ENCODE measurements around the gene BACE2.

DNA sequence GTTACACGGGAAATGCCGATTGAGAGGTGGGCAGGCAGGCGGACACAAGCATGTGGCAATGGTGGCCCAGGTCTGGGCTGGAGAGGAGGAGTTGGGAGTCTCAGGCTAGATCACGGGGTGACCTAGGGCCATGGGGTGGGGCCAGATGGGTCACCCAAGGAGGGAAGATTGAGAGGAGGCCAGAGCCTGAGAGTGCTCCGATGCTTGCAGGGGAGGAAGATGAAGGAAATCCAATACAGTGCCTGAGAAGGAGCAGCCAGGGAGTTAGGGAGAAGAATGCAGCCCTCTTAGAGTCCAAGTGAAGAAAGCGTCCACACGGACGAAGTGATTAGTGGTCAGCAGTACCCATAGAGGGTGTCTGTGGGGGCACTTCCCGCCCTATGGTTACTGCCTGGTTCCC is 87.2 kb downstream of the BACE2 start:
- TF ChIP-seq, protein P1, sequence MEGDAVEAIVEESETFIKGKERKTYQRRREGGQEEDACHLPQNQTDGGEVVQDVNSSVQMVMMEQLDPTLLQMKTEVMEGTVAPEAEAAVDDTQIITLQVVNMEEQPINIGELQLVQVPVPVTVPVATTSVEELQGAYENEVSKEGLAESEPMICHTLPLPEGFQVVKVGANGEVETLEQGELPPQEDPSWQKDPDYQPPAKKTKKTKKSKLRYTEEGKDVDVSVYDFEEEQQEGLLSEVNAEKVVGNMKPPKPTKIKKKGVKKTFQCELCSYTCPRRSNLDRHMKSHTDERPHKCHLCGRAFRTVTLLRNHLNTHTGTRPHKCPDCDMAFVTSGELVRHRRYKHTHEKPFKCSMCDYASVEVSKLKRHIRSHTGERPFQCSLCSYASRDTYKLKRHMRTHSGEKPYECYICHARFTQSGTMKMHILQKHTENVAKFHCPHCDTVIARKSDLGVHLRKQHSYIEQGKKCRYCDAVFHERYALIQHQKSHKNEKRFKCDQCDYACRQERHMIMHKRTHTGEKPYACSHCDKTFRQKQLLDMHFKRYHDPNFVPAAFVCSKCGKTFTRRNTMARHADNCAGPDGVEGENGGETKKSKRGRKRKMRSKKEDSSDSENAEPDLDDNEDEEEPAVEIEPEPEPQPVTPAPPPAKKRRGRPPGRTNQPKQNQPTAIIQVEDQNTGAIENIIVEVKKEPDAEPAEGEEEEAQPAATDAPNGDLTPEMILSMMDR (IDR thresholded peaks at IDR 0.05; ENCODE audit: low read depth, low read length, missing input control): no peak
- TF ChIP-seq RAD21 (IDR thresholded peaks at IDR 0.05): no peak
- no peak for TF ChIP-seq TAF1 (conservative IDR thresholded peaks at IDR 0.05)
- TF ChIP-seq HNF4G (IDR thresholded peaks at IDR 0.05): no peak
- TF ChIP-seq, protein P2, sequence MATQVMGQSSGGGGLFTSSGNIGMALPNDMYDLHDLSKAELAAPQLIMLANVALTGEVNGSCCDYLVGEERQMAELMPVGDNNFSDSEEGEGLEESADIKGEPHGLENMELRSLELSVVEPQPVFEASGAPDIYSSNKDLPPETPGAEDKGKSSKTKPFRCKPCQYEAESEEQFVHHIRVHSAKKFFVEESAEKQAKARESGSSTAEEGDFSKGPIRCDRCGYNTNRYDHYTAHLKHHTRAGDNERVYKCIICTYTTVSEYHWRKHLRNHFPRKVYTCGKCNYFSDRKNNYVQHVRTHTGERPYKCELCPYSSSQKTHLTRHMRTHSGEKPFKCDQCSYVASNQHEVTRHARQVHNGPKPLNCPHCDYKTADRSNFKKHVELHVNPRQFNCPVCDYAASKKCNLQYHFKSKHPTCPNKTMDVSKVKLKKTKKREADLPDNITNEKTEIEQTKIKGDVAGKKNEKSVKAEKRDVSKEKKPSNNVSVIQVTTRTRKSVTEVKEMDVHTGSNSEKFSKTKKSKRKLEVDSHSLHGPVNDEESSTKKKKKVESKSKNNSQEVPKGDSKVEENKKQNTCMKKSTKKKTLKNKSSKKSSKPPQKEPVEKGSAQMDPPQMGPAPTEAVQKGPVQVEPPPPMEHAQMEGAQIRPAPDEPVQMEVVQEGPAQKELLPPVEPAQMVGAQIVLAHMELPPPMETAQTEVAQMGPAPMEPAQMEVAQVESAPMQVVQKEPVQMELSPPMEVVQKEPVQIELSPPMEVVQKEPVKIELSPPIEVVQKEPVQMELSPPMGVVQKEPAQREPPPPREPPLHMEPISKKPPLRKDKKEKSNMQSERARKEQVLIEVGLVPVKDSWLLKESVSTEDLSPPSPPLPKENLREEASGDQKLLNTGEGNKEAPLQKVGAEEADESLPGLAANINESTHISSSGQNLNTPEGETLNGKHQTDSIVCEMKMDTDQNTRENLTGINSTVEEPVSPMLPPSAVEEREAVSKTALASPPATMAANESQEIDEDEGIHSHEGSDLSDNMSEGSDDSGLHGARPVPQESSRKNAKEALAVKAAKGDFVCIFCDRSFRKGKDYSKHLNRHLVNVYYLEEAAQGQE (IDR thresholded peaks at IDR 0.05): no peak

Data from liver (tissue), 3 donors.